HCT116 (cell line): ENCODE data around the gene CALHM3. TPM values are rescaled to one million over a fixed set of nuclear protein-coding genes. Genes with fewer than 3 reads are reported as not detected.

Source experiments
- ATAC-seq: fragments of 200-7000 bp; cut with Tn5 transposase; 2 replicates; pipeline ENCODE4 v1.9.1; 2020; ENCODE audit warnings: mild to moderate bottlenecking, moderate library complexity
- BruUV-seq: library from RNA; stranded (reverse); fragments of 400-500 nt; replicated peaks from 2 replicates; lab custom pipeline; 2021; lab: Mats Ljungman, UMichigan
- CTCF ChIA-PET: fragments of 300-600 bp; sonication (Branson Sonifier 250); formaldehyde crosslinking; loops from one replicate; lab custom pipeline; 2021; ENCODE audit warnings: antibody characterized with exemption; lab: Charles Lee
- POLR2A ChIA-PET: fragments of 300-600, 350-600 bp; sonication (Branson Sonifier 250); formaldehyde crosslinking; loops from one replicate; lab custom pipeline; 2021; ENCODE audit warnings: antibody characterized with exemption; lab: Charles Lee
- RAD21 ChIA-PET, 2 experiments: fragments of 300-600 bp; sonication (Branson Sonifier 250); formaldehyde crosslinking; loops; one replicate each; lab custom pipeline; 2023; ENCODE audit warnings: low total read pairs in 2 of 2; ENCODE audit not compliant: uncharacterized antibody in 2 of 2, unreplicated experiment in 2 of 2, low non-redundant PET in 1 of 2; lab: Charles Lee
- DNase-seq: peaks from one replicate; pipeline ENCODE4 v3.0.0-alpha.2; 2010; ENCODE audit warnings: low read depth, low spot score
- H2AFZ ChIP-seq: fragments of 200-600 bp; shearing (Covaris generic), sonication (generic); 2 replicates; pipeline ENCODE4 v1.6.1; 2017; ENCODE audit warnings: low read depth, mixed run types, mixed read lengths, antibody characterized with exemption, low read length; ENCODE audit not compliant: poor library complexity, severe bottlenecking
- H3K27ac ChIP-seq: 2 replicates; pipeline ENCODE4 v1.5.1; 2012; ENCODE audit warnings: low read depth, low read length
- H3K27me3 ChIP-seq: fragments of 200-600 bp; sonication (generic); 2 replicates; pipeline ENCODE4 v1.6.1; 2016; ENCODE audit warnings: mixed run types, low read length, mixed read lengths; ENCODE audit not compliant: insufficient read depth
- H3K36me3 ChIP-seq, 2 experiments: fragments of 200-500 bp in 1 of 2; fragments of 200-600 bp in 1 of 2; sonication (Bioruptor generic) in 1 of 2; sonication (generic) in 1 of 2; 2 replicates each; pipeline versions ENCODE4 v1.5.1 to v1.6.1; 2014 to 2016; ENCODE audit warnings: low read length in 2 of 2, inconsistent platforms in 1 of 2, mixed read lengths in 1 of 2, mixed run types in 1 of 2; ENCODE audit not compliant: insufficient read depth in 2 of 2, control insufficient read depth in 1 of 2
- H3K4me1 ChIP-seq, 2 experiments: fragments of 200-600 bp in 1 of 2; sonication (generic) in 1 of 2; 2 replicates each; pipeline versions ENCODE4 v1.5.1 to v1.6.1; 2012 to 2017; ENCODE audit warnings: low read length in 2 of 2, inconsistent platforms in 1 of 2, mild to moderate bottlenecking in 1 of 2, mixed read lengths in 1 of 2, mixed run types in 1 of 2, moderate library complexity in 1 of 2; ENCODE audit not compliant: insufficient read depth in 2 of 2, control insufficient read depth in 1 of 2
- H3K4me2 ChIP-seq: fragments of 200-600 bp; sonication (generic); 2 replicates; pipeline ENCODE4 v1.6.1; 2017; ENCODE audit warnings: mixed run types, low read length, mixed read lengths
- H3K4me3 ChIP-seq, 2 experiments: fragments of 200-600 bp in 1 of 2; sonication (generic) in 1 of 2; replicated peaks in 1 of 2; 2 replicates each; pipeline ENCODE4 v1.5.1; 2011 to 2016; ENCODE audit warnings: low read length in 2 of 2, control low read depth in 1 of 2, low read depth in 1 of 2, mild to moderate bottlenecking in 1 of 2, mixed read lengths in 1 of 2, mixed run types in 1 of 2
- H3K79me2 ChIP-seq: fragments of 200-600 bp; sonication (generic); 2 replicates; pipeline ENCODE4 v1.6.1; 2017; ENCODE audit warnings: mild to moderate bottlenecking, mixed run types, low read length, moderate library complexity, mixed read lengths; ENCODE audit not compliant: insufficient read depth
- H3K9ac ChIP-seq: fragments of 200-600 bp; sonication (generic); 2 replicates; pipeline ENCODE4 v1.6.1; 2016; ENCODE audit warnings: low read length, mixed read lengths
- H3K9me2 ChIP-seq: fragments of 200-600 bp; sonication (generic), shearing (Covaris generic); 2 replicates; pipeline ENCODE4 v1.6.1; 2017; ENCODE audit warnings: mixed run types, mild to moderate bottlenecking, moderate library complexity; ENCODE audit not compliant: insufficient read depth
- H3K9me3 ChIP-seq, 2 experiments: fragments of 200-500 bp in 1 of 2; fragments of 200-600 bp in 1 of 2; sonication (Bioruptor generic) in 1 of 2; sonication (generic) in 1 of 2; 2 replicates each; pipeline ENCODE4 v1.6.1; 2014 to 2017; ENCODE audit warnings: low read length in 2 of 2, mixed read lengths in 2 of 2, inconsistent platforms in 1 of 2, low read depth in 1 of 2, mild to moderate bottlenecking in 1 of 2, mixed run types in 1 of 2, moderate library complexity in 1 of 2; ENCODE audit not compliant: control insufficient read depth in 1 of 2, insufficient read depth in 1 of 2
- H4K20me1 ChIP-seq: fragments of 200-600 bp; sonication (generic), shearing (Covaris generic); 2 replicates; pipeline ENCODE4 v1.6.1; 2017; ENCODE audit warnings: mixed run types, mild to moderate bottlenecking, moderate library complexity; ENCODE audit not compliant: insufficient read depth
- ATF3 ChIP-seq: IDR thresholded peaks from 2 replicates; pipeline ENCODE4 v1.6.1; 2012
- CEBPB ChIP-seq: IDR thresholded peaks from 2 replicates; pipeline ENCODE4 v1.6.1; 2012; ENCODE audit warnings: low read depth
- EGR1 ChIP-seq: IDR thresholded peaks from 2 replicates; pipeline ENCODE4 v1.6.1; 2012; ENCODE audit warnings: low read depth
- EZH2phosphoT487 ChIP-seq: fragments of 200-600 bp; IDR thresholded peaks from 2 replicates; pipeline ENCODE4 v1.6.1; 2018; ENCODE audit warnings: antibody characterized with exemption, borderline replicate concordance
- JUND ChIP-seq: IDR thresholded peaks from 2 replicates; pipeline ENCODE4 v1.6.1; 2012
- MAX ChIP-seq: IDR thresholded peaks from 2 replicates; pipeline ENCODE4 v1.6.1; 2012
- POLR2AphosphoS5 ChIP-seq: IDR thresholded peaks from 2 replicates; pipeline ENCODE4 v1.6.1; 2011; ENCODE audit warnings: mild to moderate bottlenecking, low read depth, low read length, moderate library complexity
- RAD21 ChIP-seq: IDR thresholded peaks from 2 replicates; pipeline ENCODE4 v1.6.1; 2012; ENCODE audit warnings: low read depth, mild to moderate bottlenecking
- SIN3A ChIP-seq: IDR thresholded peaks from 2 replicates; pipeline ENCODE4 v1.6.1; 2012; ENCODE audit warnings: low read depth
- SP1 ChIP-seq: IDR thresholded peaks from 2 replicates; pipeline ENCODE4 v1.6.1; 2012; ENCODE audit warnings: low read depth
- TCF7L2 ChIP-seq: IDR thresholded peaks from 2 replicates; pipeline ENCODE4 v1.7.0; 2011; ENCODE audit warnings: borderline replicate concordance, inconsistent platforms; ENCODE audit not compliant: insufficient read depth, insufficient read length; ENCODE audit errors: extremely low read depth
- ZBTB33 ChIP-seq: IDR thresholded peaks from 2 replicates; pipeline ENCODE4 v1.6.1; 2011; ENCODE audit warnings: mild to moderate bottlenecking, low read length, moderate library complexity; ENCODE audit not compliant: insufficient replicate concordance; ENCODE audit errors: extremely low read depth
- ZFX ChIP-seq: fragments of 450-650 bp; IDR thresholded peaks from 2 replicates; pipeline ENCODE4 v1.6.1; 2017
- ZNF274 ChIP-seq: fragments of 200-500 bp; sonication (Bioruptor generic); IDR thresholded peaks from 2 replicates; pipeline ENCODE4 v1.6.1; 2014; ENCODE audit warnings: mild to moderate bottlenecking, low read depth, low read length, inconsistent platforms
- intact Hi-C: fragments of 100-400 bp; cut with micrococcal nuclease; formaldehyde crosslinking; loops from 2 replicates; pipeline ENCODE4 v1.10.0; 2022
- total RNA-seq: library from RNA; stranded (reverse); gene quantifications from one replicate; pipeline ENCODE4 v1.2.1, GENCODE V29; 2021; ENCODE audit not compliant: unreplicated experiment

The CALHM3 gene
- total RNA-seq, 1 experiment from 2014 or later: 0.49 TPM

- Histone ChIP-seq H3K4me1 (no peaks in the 10 kb centered on the region), H3K27me3 (no peaks in the 10 kb centered on the region), H3K79me2 (peaks cover 65% of the 10 kb centered on the region), H3K27ac (no peak overlapping the region), H3K9me2 (no peaks in the 10 kb centered on the region), H4K20me1 (0 out of 2 replicates have a peak, but pooled peaks cover 2% of the 10 kb centered on the region), H3K4me2 (no peak overlapping the region), H3K36me3 (peaks cover 77 to 80% of the 10 kb centered on the region in 2 experiments), H2AFZ (no peak overlapping the region), H3K4me3 (no peak overlapping the region), H3K9ac (no peak overlapping the region), H3K9me3 (no peaks in the 10 kb centered on the region)
- intact Hi-C loops: no loop called here
- ChIA-PET POLR2A (no interaction called here), CTCF (no interaction called here), RAD21 (no interaction called here)
- no peak for TF ChIP-seq CEBPB
- TF ChIP-seq EGR1: no peak
- no peak for TF ChIP-seq JUND
- TF ChIP-seq SP1: no peak
- no peak for TF ChIP-seq ZNF274
- no peak for TF ChIP-seq TCF7L2
- TF ChIP-seq EZH2phosphoT487: no peak
- no peak for TF ChIP-seq ATF3
- no peak for TF ChIP-seq ZFX
- TF ChIP-seq ZBTB33: no peak
- no peak for TF ChIP-seq RAD21
- no peak for TF ChIP-seq MAX
- TF ChIP-seq SIN3A: no peak
- no peak for TF ChIP-seq POLR2AphosphoS5
- BruUV-seq: no TSS peak
- no peak for DNase-seq
- ATAC-seq: no peak
Observed at GRCh38 chr10:103429647-103430046, 49.4 kb downstream of the CALHM3 start.
